Neuronal stem cell (in vitro differentiated cells): ENCODE results near the gene NHERF1.

Experiments used
- DNase-seq: peaks from one replicate; pipeline ENCODE4 v3.0.0-alpha.2; 2013; ENCODE audit warnings: low spot score
- H2AFZ ChIP-seq: one replicate; pipeline ENCODE4 v1.6.1; 2013; ENCODE audit warnings: mild to moderate bottlenecking, low read length, inconsistent platforms
- H2AK5ac ChIP-seq: 2 replicates; pipeline ENCODE4 v1.6.1; 2013; ENCODE audit warnings: low read depth, mild to moderate bottlenecking, inconsistent platforms, low read length, moderate library complexity, mixed read lengths
- H2BK120ac ChIP-seq: 2 replicates; pipeline ENCODE4 v1.6.1; 2013; ENCODE audit warnings: low read depth, mild to moderate bottlenecking, inconsistent platforms, low read length, moderate library complexity, mixed read lengths
- H2BK12ac ChIP-seq: one replicate; pipeline ENCODE4 v1.6.1; 2013; ENCODE audit warnings: low read length, inconsistent platforms
- H2BK15ac ChIP-seq: 2 replicates; pipeline ENCODE4 v1.6.1; 2013; ENCODE audit warnings: mild to moderate bottlenecking, low read length, inconsistent platforms, mixed read lengths
- H2BK5ac ChIP-seq: one replicate; pipeline ENCODE4 v1.6.1; 2013; ENCODE audit warnings: inconsistent platforms, mild to moderate bottlenecking, low read length, moderate library complexity
- H3K14ac ChIP-seq: one replicate; pipeline ENCODE4 v1.6.1; 2013; ENCODE audit warnings: low read length, inconsistent platforms
- H3K18ac ChIP-seq: 2 replicates; pipeline ENCODE4 v1.6.1; 2013; ENCODE audit warnings: low read length, inconsistent platforms
- H3K23ac ChIP-seq: 2 replicates; pipeline ENCODE4 v1.6.1; 2013; ENCODE audit warnings: low read depth, mild to moderate bottlenecking, mixed read lengths, low read length, inconsistent platforms; ENCODE audit not compliant: poor library complexity
- H3K27ac ChIP-seq: replicated peaks from 3 replicates; pipeline ENCODE4 v1.5.1; 2013; ENCODE audit warnings: low read length, inconsistent platforms
- H3K27me3 ChIP-seq, 3 experiments: 2 replicates each; pipeline ENCODE4 v1.6.1; 2013; ENCODE audit warnings: low read length in 3 of 3, mild to moderate bottlenecking in 2 of 3, inconsistent platforms in 1 of 3, low read depth in 1 of 3, mixed read lengths in 1 of 3, moderate library complexity in 1 of 3; ENCODE audit not compliant: control insufficient read depth in 3 of 3, insufficient read depth in 3 of 3
- H3K36me3 ChIP-seq, 2 donors: replicated peaks in 1 of 2; 2 replicates each; pipeline ENCODE4 v1.6.1; 2013; ENCODE audit warnings: low read length in 2 of 2; ENCODE audit not compliant: control insufficient read depth in 2 of 2, insufficient read depth in 2 of 2
- H3K4ac ChIP-seq: 2 replicates; pipeline ENCODE4 v1.6.1; 2013; ENCODE audit warnings: inconsistent platforms, mild to moderate bottlenecking, low read length, moderate library complexity
- H3K4me1 ChIP-seq, 2 donors: 1 replicate in 1 of 2; 2 replicates in 1 of 2; pipeline ENCODE4 v1.6.1; 2013; ENCODE audit warnings: low read length in 2 of 2, low read depth in 1 of 2; ENCODE audit not compliant: control insufficient read depth in 2 of 2, insufficient read depth in 1 of 2
- H3K4me2 ChIP-seq: one replicate; pipeline ENCODE4 v1.6.1; 2013; ENCODE audit warnings: mild to moderate bottlenecking, low read length, inconsistent platforms; ENCODE audit not compliant: insufficient read depth, poor library complexity, severe bottlenecking
- H3K4me3 ChIP-seq, 2 donors: 2 replicates each; pipeline ENCODE4 v1.5.1; 2013; ENCODE audit warnings: low read length in 2 of 2, mild to moderate bottlenecking in 2 of 2, inconsistent platforms in 1 of 2, moderate library complexity in 1 of 2
- H3K79me1 ChIP-seq: one replicate; pipeline ENCODE4 v1.6.1; 2013; ENCODE audit warnings: low read depth, mild to moderate bottlenecking, inconsistent platforms, low read length, moderate library complexity
- H3K9ac ChIP-seq: one replicate; pipeline ENCODE4 v1.6.1; 2013; ENCODE audit warnings: mild to moderate bottlenecking, low read depth, low read length, inconsistent platforms; ENCODE audit not compliant: poor library complexity
- H3K9me3 ChIP-seq, 2 donors: replicated peaks in 1 of 2; 2 replicates each; pipeline versions ENCODE3 to v1.6.1; 2013; ENCODE audit warnings: low read length in 2 of 2, mild to moderate bottlenecking in 2 of 2, inconsistent platforms in 1 of 2, low read depth in 1 of 2, mixed read lengths in 1 of 2, moderate library complexity in 1 of 2; ENCODE audit not compliant: control insufficient read depth in 2 of 2, insufficient read depth in 1 of 2
- H4K8ac ChIP-seq: one replicate; pipeline ENCODE4 v1.6.1; 2013; ENCODE audit warnings: low read depth, mild to moderate bottlenecking, inconsistent platforms, low read length, moderate library complexity
- H4K91ac ChIP-seq: one replicate; pipeline ENCODE4 v1.6.1; 2013; ENCODE audit warnings: low read length, low read depth, mild to moderate bottlenecking, inconsistent platforms; ENCODE audit not compliant: poor library complexity
- WGBS, 2 donors: extraction: QIAGEN DNeasy Blood & Tissue Kit; methylation state at CpG; one replicate each; pipeline ENCODE4 v1.1.7; 2013; ENCODE audit warnings: missing lambda C conversion rate in 2 of 2, mixed read lengths in 1 of 2; ENCODE audit not compliant: insufficient read length in 2 of 2, insufficient replicate concordance in 1 of 2; ENCODE audit errors: extremely low coverage in 2 of 2; 5-methylcytosine and 5-hydroxymethylcytosine counted together

NHERF1 gene

GRCh38 chr17:74770498-74771318 is 22.3 kb downstream of the NHERF1 start:
- Histone ChIP-seq H3K27me3 (no peaks in the 10 kb centered on the region), H3K14ac (no peak overlapping the region)

GRCh38 chr17:74771319-74771914 is 23.0 kb downstream of the NHERF1 start:
- no peak overlapping the region for H3K27ac ChIP-seq

More at GRCh38 chr17:74770498-74771318, 22.3 kb downstream of the NHERF1 start:
- Histone ChIP-seq H2AK5ac (no peak overlapping the region), H3K79me1 (peaks cover 6% of the 10 kb centered on the region), H2BK5ac (no peak overlapping the region), H3K9ac (no peak overlapping the region), H2BK120ac (no peak overlapping the region), H2BK15ac (no peak overlapping the region), H4K8ac (no peak overlapping the region), H3K4me1 (peaks cover 2 to 9% of the 10 kb centered on the region in 2 donors), H3K18ac (no peak overlapping the region), H3K36me3 (peaks cover 32 to 77% of the 10 kb centered on the region in 2 donors), H2BK12ac (no peak overlapping the region), H3K23ac (peak overlapping the region; percentile 16), H3K4ac (no peak overlapping the region), H3K9me3 (peaks cover 0 to 2% of the 10 kb centered on the region in 2 donors), H3K4me3 (no peak overlapping the region), H2AFZ (no peak overlapping the region), H3K4me2 (no peak overlapping the region), H3K27ac (no peak overlapping the region), H4K91ac (no peak overlapping the region)
- no CpG with 5 or more reads among the region's 16 CpGs for WGBS, 2 donors
- no peak for DNase-seq

GRCh38 chr17:74772053-74772452 is 23.6 kb downstream of the NHERF1 start:
- H4K91ac ChIP-seq = no peak overlapping the region
- DNase-seq = no peak
- no peaks in the 10 kb centered on the region for H3K27me3 ChIP-seq
- peaks cover 32 to 67% of the 10 kb centered on the region in 2 donors for H3K36me3 ChIP-seq
- no peak overlapping the region for H2AFZ ChIP-seq
- no peak overlapping the region for H4K8ac ChIP-seq
- H3K14ac ChIP-seq = no peak overlapping the region
- no CpG with 5 or more reads among the region's 13 CpGs for WGBS, 2 donors
- no peak overlapping the region for H3K4me3 ChIP-seq
- H3K23ac ChIP-seq = peak overlapping the region; percentile 18
- no peak overlapping the region for H3K27ac ChIP-seq
- H3K9ac ChIP-seq = no peak overlapping the region
- H2BK15ac ChIP-seq = no peak overlapping the region
- no peak overlapping the region for H3K4me2 ChIP-seq
- H2BK5ac ChIP-seq = peak overlapping the region; percentile 32
- no peak overlapping the region for H3K4ac ChIP-seq
- no peak overlapping the region for H3K18ac ChIP-seq
- H2BK120ac ChIP-seq = no peak overlapping the region
- no peak overlapping the region for H2AK5ac ChIP-seq
- peaks cover 6 to 13% of the 10 kb centered on the region in 2 donors for H3K4me1 ChIP-seq
- H2BK12ac ChIP-seq = no peak overlapping the region
- H3K79me1 ChIP-seq = peaks cover 9% of the 10 kb centered on the region
- peaks cover 0 to 2% of the 10 kb centered on the region in 2 donors for H3K9me3 ChIP-seq

More at GRCh38 chr17:74771319-74771914, 23.0 kb downstream of the NHERF1 start:
- Histone ChIP-seq H3K27me3 (no peaks in the 10 kb centered on the region), H3K4me3 (no peak overlapping the region), H3K36me3 (peaks cover 32 to 71% of the 10 kb centered on the region in 2 donors), H2BK120ac (no peak overlapping the region), H3K18ac (no peak overlapping the region), H2AFZ (no peak overlapping the region), H4K91ac (no peak overlapping the region), H4K8ac (no peak overlapping the region), H3K79me1 (peaks cover 7% of the 10 kb centered on the region), H3K4me1 (peaks cover 2 to 9% of the 10 kb centered on the region in 2 donors), H2AK5ac (no peak overlapping the region), H3K4ac (no peak overlapping the region), H3K14ac (no peak overlapping the region), H2BK5ac (peak overlapping the region; percentile 32), H2BK12ac (no peak overlapping the region), H2BK15ac (no peak overlapping the region), H3K4me2 (no peak overlapping the region), H3K9ac (no peak overlapping the region), H3K23ac (no peak overlapping the region), H3K9me3 (peaks cover 0 to 2% of the 10 kb centered on the region in 2 donors)
- no peak for DNase-seq
- no CpG with 5 or more reads among the region's 9 CpGs for WGBS, 2 donors

- DNase-seq = no peak
- Histone ChIP-seq H3K27me3 (no peaks in the 10 kb centered on the region), H3K14ac (no peak overlapping the region)
Measured at GRCh38 chr17:74773414-74773813, 25.0 kb downstream of the NHERF1 start.

More at GRCh38 chr17:74773414-74773813, 25.0 kb downstream of the NHERF1 start:
- H3K27ac ChIP-seq = no peak overlapping the region
- peaks cover 8 to 17% of the 10 kb centered on the region in 2 donors for H3K4me1 ChIP-seq
- H3K79me1 ChIP-seq = peaks cover 9% of the 10 kb centered on the region
- H3K4ac ChIP-seq = no peak overlapping the region
- H2BK120ac ChIP-seq = no peak overlapping the region
- no peak overlapping the region for H2AFZ ChIP-seq
- H3K23ac ChIP-seq = no peak overlapping the region
- no peak overlapping the region for H3K18ac ChIP-seq
- no peak overlapping the region for H2AK5ac ChIP-seq
- peaks cover 32 to 64% of the 10 kb centered on the region in 2 donors for H3K36me3 ChIP-seq
- H2BK15ac ChIP-seq = no peak overlapping the region
- no peak overlapping the region for H4K91ac ChIP-seq
- WGBS, 2 donors = no CpG with 5 or more reads among the region's 6 CpGs
- H4K8ac ChIP-seq = no peak overlapping the region
- H3K9ac ChIP-seq = no peak overlapping the region
- H3K4me2 ChIP-seq = no peak overlapping the region
- H3K9me3 ChIP-seq = peaks cover 0 to 2% of the 10 kb centered on the region in 2 donors
- H2BK5ac ChIP-seq = no peak overlapping the region
- H3K4me3 ChIP-seq = no peak overlapping the region
- H2BK12ac ChIP-seq = no peak overlapping the region
